DMS153 treated with DMSO at 0.1 percent for 48 hours (cell line): ENCODE results near the gene LRP1B.

ENCODE experiments used
- DNase-seq: peaks from one replicate; lab custom pipeline; 2025; ENCODE audit not compliant: unreplicated experiment; lab: John Stamatoyannopoulos, UW

Gene LRP1B

GRCh38 chr2:140869107-140869506 lies 1261.7 kb downstream of the LRP1B start:
- no peak for DNase-seq

GRCh38 chr2:140865837-140866236 lies 1265.0 kb downstream of the LRP1B start:
- no peak for DNase-seq

- peak; percentile 22 for DNase-seq
Measured at GRCh38 chr2:140863713-140864112, 1267.1 kb downstream of the LRP1B start.

- no peak for DNase-seq
Measured at GRCh38 chr2:140862181-140862580, 1268.6 kb downstream of the LRP1B start.

GRCh38 chr2:140861666-140862065 lies 1269.2 kb downstream of the LRP1B start:
- no peak for DNase-seq

GRCh38 chr2:140855471-140855870 lies 1275.3 kb downstream of the LRP1B start:
- no peak for DNase-seq

GRCh38 chr2:140851258-140851981 lies 1279.4 kb downstream of the LRP1B start:
- DNase-seq = no peak

GRCh38 chr2:140843186-140843585 lies 1287.6 kb downstream of the LRP1B start:
- DNase-seq = no peak

- no peak for DNase-seq
Measured at GRCh38 chr2:140842110-140842509, 1288.7 kb downstream of the LRP1B start.

- no peak for DNase-seq
Measured at GRCh38 chr2:140841141-140841540, 1289.7 kb downstream of the LRP1B start.

GRCh38 chr2:140836826-140837225 lies 1294.0 kb downstream of the LRP1B start:
- DNase-seq = no peak

- no peak for DNase-seq
Measured at GRCh38 chr2:140835079-140835478, 1295.7 kb downstream of the LRP1B start.

GRCh38 chr2:140814141-140814540 lies 1316.7 kb downstream of the LRP1B start:
- DNase-seq = no peak

- DNase-seq = peak; percentile 20
Measured at GRCh38 chr2:140808820-140809219, 1322.0 kb downstream of the LRP1B start.

GRCh38 chr2:140808211-140808610 lies 1322.6 kb downstream of the LRP1B start:
- DNase-seq = no peak

- DNase-seq = no peak
Measured at GRCh38 chr2:140804700-140805260, 1326.0 kb downstream of the LRP1B start.

GRCh38 chr2:140801311-140801710 lies 1329.5 kb downstream of the LRP1B start:
- DNase-seq = no peak

- DNase-seq = no peak
Measured at GRCh38 chr2:140797718-140798117, 1333.1 kb downstream of the LRP1B start.

GRCh38 chr2:140791802-140792201 lies 1339.0 kb downstream of the LRP1B start:
- DNase-seq = no peak

- DNase-seq = peak; percentile 51
Measured at GRCh38 chr2:140786585-140786984, 1344.2 kb downstream of the LRP1B start.

- DNase-seq = no peak
Measured at GRCh38 chr2:140775411-140775810, 1355.4 kb downstream of the LRP1B start.

GRCh38 chr2:140770645-140771044 lies 1360.2 kb downstream of the LRP1B start:
- no peak for DNase-seq

GRCh38 chr2:140761807-140762206 lies 1369.0 kb downstream of the LRP1B start:
- no peak for DNase-seq
